NCI-H2029 treated with DMSO at 0.1 percent for 48 hours (cell line): Measurements from ENCODE around the gene ZNF354B.

Experiments used
- DNase-seq: peaks from one replicate; lab custom pipeline; 2025; lab: John Stamatoyannopoulos, UW

The ZNF354B gene

DNA sequence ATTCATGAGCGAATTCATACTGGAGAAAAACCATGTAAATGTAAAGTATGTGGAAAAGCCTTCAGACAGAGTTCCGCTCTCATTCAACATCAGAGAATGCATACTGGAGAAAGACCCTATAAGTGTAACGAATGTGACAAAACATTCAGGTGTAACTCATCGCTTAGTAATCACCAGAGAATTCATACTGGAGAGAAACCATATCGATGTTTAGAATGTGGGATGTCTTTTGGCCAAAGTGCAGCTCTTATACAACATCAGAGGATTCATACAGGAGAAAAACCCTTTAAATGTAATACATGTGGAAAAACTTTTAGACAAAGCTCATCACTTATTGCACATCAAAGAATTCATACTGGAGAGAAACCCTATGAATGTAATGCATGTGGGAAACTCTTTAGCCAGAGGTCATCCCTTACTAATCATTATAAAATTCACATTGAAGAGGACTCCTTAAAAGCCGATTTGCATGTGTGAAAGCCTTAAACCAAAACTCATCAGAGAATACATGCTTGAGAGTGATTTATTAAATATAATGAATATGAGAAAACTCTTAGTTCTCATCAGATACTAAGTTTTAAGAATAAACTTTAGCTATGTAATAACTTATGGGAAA, 24.2 kb downstream of the ZNF354B start:
- no peak for DNase-seq

DNA sequence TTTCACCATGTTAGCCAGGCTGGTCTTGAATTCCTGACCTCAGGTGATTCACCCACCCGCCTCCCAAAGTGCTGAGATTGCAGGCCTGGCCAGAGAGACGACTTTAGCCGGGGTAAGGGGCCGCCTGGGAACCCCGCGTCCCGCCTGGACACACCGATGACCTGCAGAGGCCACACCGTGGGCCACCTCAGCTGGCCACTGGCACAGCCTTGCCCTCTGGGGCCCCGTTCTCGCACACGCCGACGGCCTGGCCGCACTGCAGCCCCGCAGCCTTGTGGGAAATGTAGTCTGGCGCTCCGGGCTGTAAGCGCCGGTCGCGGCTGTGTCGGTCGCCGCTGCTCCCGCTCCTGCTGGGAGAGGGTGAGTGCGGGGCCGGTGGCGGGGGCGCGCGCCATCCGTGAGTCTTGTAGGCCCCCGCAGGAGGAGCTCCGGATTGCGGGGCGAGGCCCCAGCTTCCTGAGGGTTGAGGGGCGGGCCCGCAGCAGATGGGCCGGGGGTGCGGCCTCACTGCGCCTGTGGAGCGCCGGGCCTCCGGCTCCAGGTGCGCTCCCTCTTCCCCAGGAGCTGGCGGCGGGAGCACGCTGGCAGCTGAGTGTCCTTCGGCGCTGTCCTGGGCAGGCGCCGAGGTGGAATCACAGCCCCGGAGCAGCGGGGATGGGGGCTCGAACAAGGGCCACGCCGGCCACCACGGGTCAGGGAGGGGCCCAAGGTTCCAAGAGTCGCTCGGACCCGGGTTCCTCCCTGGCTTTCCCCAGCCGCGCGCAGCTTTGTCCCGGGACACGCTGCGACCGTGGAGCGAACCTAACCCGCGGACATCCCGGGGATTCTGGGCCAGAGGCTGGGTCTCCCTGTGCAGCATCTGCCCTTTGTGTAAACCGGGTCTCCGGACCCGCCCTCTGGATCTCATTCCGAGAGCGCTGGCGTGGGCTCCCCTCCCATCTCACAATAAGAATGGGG, 36.1 kb downstream of the ZNF354B start, which contains the start of gene ZFP2:
TSS of gene ZFP2 (plus strand) at position 299 of the 957 bp plus-strand sequence. CDS start 35,401 bp downstream, outside the sequence.
- DNase-seq: peak; percentile 2

DNA sequence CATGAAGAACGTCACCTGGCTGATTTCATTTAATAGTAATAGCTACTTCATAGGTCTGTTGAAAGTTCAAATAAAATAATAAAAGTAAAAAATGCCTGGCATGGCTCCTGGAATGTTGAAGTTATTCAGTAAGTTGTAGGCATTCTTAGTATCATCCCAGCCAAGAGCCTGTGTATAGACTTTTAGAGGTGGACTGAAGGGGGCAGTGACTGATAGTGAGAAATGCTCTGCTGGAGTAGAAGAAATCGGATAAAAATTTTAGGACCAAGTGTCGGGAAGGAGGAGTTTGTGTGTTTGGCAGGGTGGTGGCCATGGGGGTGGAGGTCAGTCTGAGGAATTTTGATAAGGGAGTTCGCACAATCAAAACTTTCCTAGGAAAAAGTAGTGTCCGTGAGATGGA, 39.5 kb downstream of the ZNF354B start:
- DNase-seq: no peak

- DNase-seq: no peak
Measured at GRCh38 chr5:178902849-178903248, 43.1 kb downstream of the ZNF354B start.

GRCh38 chr5:178931846-178932760, 72.3 kb downstream of the ZNF354B start:
- DNase-seq: no peak
